Frontal cortex (tissue), 1 donor: ENCODE data around the gene RPS19. TPM values are rescaled to one million over a fixed set of nuclear protein-coding genes. Genes with fewer than 3 reads are reported as not detected.

Experiments
- small RNA-seq: library from RNA; depleted of rRNA; stranded (forward); fragments of <200 nt; gene quantifications from one replicate; pipeline ENCODE3, GENCODE V24; 2014
- total RNA-seq: library from RNA; depleted of rRNA; stranded (reverse); fragments of >200 nt; gene quantifications from one replicate; pipeline ENCODE4 v1.2.3, GENCODE V29; 2014

Gene RPS19
- total RNA-seq, 1 donor from 2014 or later, result 395 TPM

Small RNA genes within 50 kb of the gene (small RNA-seq; reads per million reads assigned to genes)
- not detected for gene MIR6797

Other genes starting within 250 kb of the RPS19 start
- gene CEACAM4, start 233.2 kb upstream of the RPS19 start, total RNA-seq, result not detected
- gene CEACAM7, start 172.0 kb upstream of the RPS19 start, total RNA-seq, result not detected
- gene CEACAM5, start 151.6 kb upstream of the RPS19 start, total RNA-seq, result not detected
- not detected for gene CEACAM6, start 104.7 kb upstream of the RPS19 start, total RNA-seq
- not detected for gene CEACAM3, start 63.7 kb upstream of the RPS19 start, total RNA-seq
- not detected for gene LYPD4, start 15.6 kb upstream of the RPS19 start, total RNA-seq
- gene DMRTC2, start 15.2 kb upstream of the RPS19 start, total RNA-seq, result not detected
- gene CD79A, start 17.0 kb downstream of the RPS19 start, total RNA-seq, result not detected
- gene ARHGEF1, start 22.9 kb downstream of the RPS19 start, total RNA-seq, result 10.2 TPM
- not detected for gene ERFL, start 68.2 kb downstream of the RPS19 start, total RNA-seq
- 90.9 TPM for gene RABAC1, start 99.1 kb downstream of the RPS19 start, total RNA-seq
- 149 TPM for gene ATP1A3, start 134.0 kb downstream of the RPS19 start, total RNA-seq
- gene GRIK5, start 210.0 kb downstream of the RPS19 start, total RNA-seq, result 13.9 TPM
- 13.5 TPM for gene ZNF574, start 215.9 kb downstream of the RPS19 start, total RNA-seq